Erythroblast (primary cell): ENCODE measurements around the gene GRM5.

Experiments
- DNase-seq, 2 experiments: peaks; one replicate each; lab custom pipeline; 2025; lab: John Stamatoyannopoulos, UW
- GATA1 ChIP-seq: IDR thresholded peaks from 2 replicates; pipeline ENCODE4 v1.6.1; 2011; ENCODE audit warnings: low read depth, mild to moderate bottlenecking, control low read depth, low read length, moderate library complexity
- POLR2A ChIP-seq: IDR thresholded peaks from 2 replicates; pipeline ENCODE4 v1.6.1; 2011; ENCODE audit warnings: mild to moderate bottlenecking, low read length

Gene GRM5

DNA sequence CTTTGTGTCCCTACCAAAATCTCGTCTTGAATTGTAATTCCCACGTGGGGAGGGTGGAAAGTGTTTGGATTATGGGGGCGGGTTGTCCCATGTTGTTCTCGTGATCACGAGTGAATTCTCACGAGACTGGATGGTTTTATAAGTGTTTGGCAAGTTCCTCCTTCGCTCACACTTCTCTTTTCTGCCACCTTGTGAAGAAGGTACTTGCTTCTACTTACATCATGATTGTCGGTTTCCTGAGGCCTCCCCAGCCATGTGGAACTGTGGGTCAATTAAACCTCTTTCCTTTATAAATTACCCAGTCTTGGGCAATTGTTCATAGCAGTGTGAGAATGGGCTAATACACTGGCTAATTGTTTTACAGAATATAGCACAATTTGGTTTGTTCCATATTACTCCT, 326.3 kb downstream of the GRM5 start:
- no peak for DNase-seq
- no peak for TF ChIP-seq POLR2A
- TF ChIP-seq GATA1 = no peak

DNA sequence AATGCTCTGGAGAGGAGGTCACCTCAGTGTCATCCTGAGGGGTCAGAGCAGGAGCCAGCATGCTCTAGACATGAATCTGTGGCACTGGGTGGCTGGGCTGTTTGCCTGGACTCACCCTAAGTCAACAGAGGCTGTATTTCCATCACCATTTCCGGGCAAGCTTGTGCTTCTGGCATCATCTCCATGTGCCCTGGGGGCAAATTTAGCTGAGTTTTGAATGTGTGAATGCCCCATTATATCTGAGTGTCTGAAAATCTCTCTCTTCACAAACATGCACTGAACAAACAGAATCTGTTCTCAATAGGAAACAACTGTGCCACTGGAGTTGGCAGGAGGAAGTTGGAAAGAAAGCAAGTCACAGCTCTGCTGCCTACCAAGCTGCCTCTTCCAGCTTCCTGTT, 356.2 kb downstream of the GRM5 start:
- no peak for DNase-seq
- TF ChIP-seq POLR2A (no peak), GATA1 (no peak)

- TF ChIP-seq GATA1 (no peak), POLR2A (no peak)
- no peak for DNase-seq
Observed at GRCh38 chr11:88704485-88704884, 361.3 kb downstream of the GRM5 start.

- no peak for DNase-seq
- TF ChIP-seq POLR2A (no peak), GATA1 (no peak)
Observed at GRCh38 chr11:88701816-88702215, 364.0 kb downstream of the GRM5 start.

DNA sequence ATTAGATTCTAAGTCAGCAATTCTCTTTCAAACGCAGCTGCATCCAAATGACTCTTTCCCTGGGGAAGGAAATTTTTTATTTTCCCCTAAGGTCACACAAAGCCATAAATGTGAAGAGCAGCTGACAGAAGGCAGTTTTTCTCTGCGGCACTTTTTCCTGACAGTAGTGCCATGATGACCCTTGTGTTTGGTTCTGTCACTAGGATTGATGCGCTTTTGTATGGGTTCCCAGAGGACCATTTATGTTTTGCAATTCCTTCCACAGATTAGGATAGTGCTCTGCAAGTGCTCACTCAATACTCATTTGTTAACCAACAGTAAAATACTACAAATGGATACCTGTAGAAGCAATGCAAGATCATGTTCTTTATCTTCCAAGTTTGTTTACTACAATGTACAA, 368.6 kb downstream of the GRM5 start:
- TF ChIP-seq GATA1 (no peak), POLR2A (no peak)
- no peak for DNase-seq

- DNase-seq = no peak
- no peak for TF ChIP-seq GATA1
- TF ChIP-seq POLR2A = no peak
Observed at GRCh38 chr11:88695689-88696414, 369.9 kb downstream of the GRM5 start.

GRCh38 chr11:88692306-88693086, 373.3 kb downstream of the GRM5 start:
- TF ChIP-seq POLR2A = no peak
- TF ChIP-seq GATA1 = no peak
- no peak for DNase-seq

DNA sequence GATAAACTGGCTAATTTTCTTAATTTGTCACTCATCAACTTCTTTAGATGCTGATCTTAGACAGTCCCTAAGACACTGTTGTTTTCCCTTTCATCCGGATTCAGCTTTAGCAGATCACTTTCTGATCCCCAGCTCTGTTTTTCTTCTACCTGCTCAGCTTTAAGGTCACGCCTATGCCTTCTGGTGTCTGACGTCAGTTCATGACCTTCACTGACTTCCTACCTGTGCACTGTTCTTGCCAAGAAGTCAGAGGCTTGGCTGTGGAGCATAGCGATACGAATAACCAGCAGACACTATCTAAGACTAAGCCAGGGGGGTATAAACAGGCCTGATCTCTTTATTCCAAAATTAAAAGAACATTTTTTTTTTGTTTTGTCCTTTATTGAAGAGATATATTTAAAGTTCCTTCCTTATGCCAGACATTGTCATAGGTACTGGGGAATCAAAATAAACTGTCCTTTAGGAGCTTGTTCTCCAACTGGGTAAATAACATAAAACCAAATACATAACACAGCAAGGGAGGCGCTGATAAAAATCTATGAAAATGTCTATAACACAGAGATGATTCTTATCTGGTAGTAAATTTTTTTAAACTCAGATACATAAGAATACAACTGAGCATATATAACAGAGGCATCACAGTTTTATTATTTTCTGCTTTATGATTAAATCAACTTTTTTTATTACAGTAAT, 376.1 kb downstream of the GRM5 start:
- no peak for DNase-seq
- TF ChIP-seq POLR2A = no peak
- no peak for TF ChIP-seq GATA1

DNA sequence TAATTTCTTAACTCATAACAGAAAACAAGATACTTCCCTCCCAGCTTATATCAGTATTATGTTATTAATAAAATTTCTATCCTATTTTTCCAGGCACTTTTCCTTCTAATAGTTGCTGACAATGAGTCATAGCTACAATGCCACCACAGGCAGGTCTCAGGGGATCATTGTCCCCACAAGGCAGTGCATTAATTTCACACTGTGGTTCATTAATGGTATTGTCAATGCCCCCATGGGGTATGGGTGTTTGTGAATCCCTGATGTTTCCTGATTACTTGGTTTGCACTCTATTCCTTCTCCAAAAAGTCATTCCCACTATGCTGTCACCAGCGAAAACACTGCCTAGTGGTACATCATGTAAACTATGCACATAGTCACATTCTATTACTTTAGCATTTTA, 382.8 kb downstream of the GRM5 start:
- no peak for DNase-seq
- TF ChIP-seq GATA1 (no peak), POLR2A (no peak)

- no peak for DNase-seq
- TF ChIP-seq GATA1 = no peak
- TF ChIP-seq POLR2A = no peak
Observed at GRCh38 chr11:88680806-88681205, 385.0 kb downstream of the GRM5 start.

DNA sequence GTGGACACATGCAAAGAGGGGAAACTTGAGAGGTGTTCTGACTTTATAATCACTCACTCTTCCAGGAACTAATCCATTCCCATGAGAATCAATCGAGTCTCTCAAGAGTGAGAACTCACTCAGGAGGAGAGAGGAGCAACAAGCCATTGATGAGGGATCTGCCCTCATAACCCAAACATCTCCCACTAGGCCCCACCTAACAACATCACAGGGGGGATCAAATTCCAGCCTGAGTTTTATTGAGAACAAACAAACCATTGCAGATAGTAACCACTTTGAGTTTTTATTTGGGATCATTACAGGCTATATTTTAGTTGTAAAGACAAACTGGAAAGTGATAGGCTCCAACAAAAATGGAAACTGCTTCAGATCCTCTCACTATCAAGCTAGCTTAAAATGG, 399.4 kb downstream of the GRM5 start:
- TF ChIP-seq POLR2A = no peak
- no peak for TF ChIP-seq GATA1
- no peak for DNase-seq

GRCh38 chr11:88657076-88657738, 408.6 kb downstream of the GRM5 start:
- TF ChIP-seq GATA1 (no peak), POLR2A (no peak)
- no peak for DNase-seq

GRCh38 chr11:88656283-88656682, 409.5 kb downstream of the GRM5 start:
- DNase-seq = no peak
- no peak for TF ChIP-seq POLR2A
- no peak for TF ChIP-seq GATA1
